22Rv1 (cell line): ENCODE measurements around the gene LRRC61.

Source experiments
- CTCF ChIP-seq: fragments of 450-650 bp; IDR thresholded peaks from 2 replicates; pipeline ENCODE4 v1.5.1; 2017; ENCODE audit warnings: mild to moderate bottlenecking
- ZFX ChIP-seq: fragments of 450-650 bp; IDR thresholded peaks from 2 replicates; pipeline ENCODE4 v1.6.1; 2017; ENCODE audit warnings: antibody characterized with exemption, borderline replicate concordance

- TF ChIP-seq CTCF (no peak), ZFX (no peak)
Measured at GRCh38 chr7:150357771-150358427, 34.7 kb downstream of the LRRC61 start.
